Heart right ventricle (tissue), 16 donors: ENCODE results near the gene PBRM1. TPM values are rescaled to one million over a fixed set of nuclear protein-coding genes. Genes with fewer than 3 reads are reported as not detected.

ENCODE experiments used
- ATAC-seq, 8 donors: fragments of 200-7000 bp; cut with Tn5 transposase; one replicate each; pipeline ENCODE4 v1.9.1; 2020; ENCODE audit warnings: mild to moderate bottlenecking in 8 of 8, moderate library complexity in 8 of 8, moderate number of reproducible peaks in 1 of 8
- DNase-seq, 2 donors: peaks; one replicate each; pipeline ENCODE4 v3.0.0-alpha.2; 2020
- H3K27ac ChIP-seq, 10 donors: fragments of 200-600 bp; sonication (generic) in 2 of 10; one replicate each; pipeline versions ENCODE4 v1.5.0 to v1.8.0; 2020 to 2022; ENCODE audit warnings: mild to moderate bottlenecking in 3 of 10
- H3K27me3 ChIP-seq, 7 donors: fragments of 200-600 bp; one replicate each; pipeline ENCODE4 v1.8.0; 2021 to 2022; ENCODE audit warnings: mild to moderate bottlenecking in 2 of 7
- H3K36me3 ChIP-seq, 9 donors: fragments of 200-600 bp; sonication (generic) in 1 of 9; one replicate each; pipeline versions ENCODE4 v1.5.0 to v1.8.0; 2020 to 2022; ENCODE audit warnings: mild to moderate bottlenecking in 2 of 9
- H3K4me1 ChIP-seq, 9 donors: fragments of 200-600 bp; sonication (generic) in 1 of 9; one replicate each; pipeline versions ENCODE4 v1.5.0 to v1.8.0; 2020 to 2022; ENCODE audit warnings: mild to moderate bottlenecking in 4 of 9
- H3K4me3 ChIP-seq, 10 donors: fragments of 200-600 bp; sonication (generic) in 2 of 10; one replicate each; pipeline versions ENCODE4 v1.5.0 to v1.8.0; 2020 to 2022; ENCODE audit warnings: mild to moderate bottlenecking in 7 of 10, moderate library complexity in 2 of 10
- H3K9me3 ChIP-seq, 11 donors: fragments of 200-600 bp in 10 of 11; sonication (generic) in 2 of 11; one replicate each; pipeline versions ENCODE4 v1.5.0 to v1.8.0; 2013 to 2022; ENCODE audit warnings: mild to moderate bottlenecking in 2 of 11, control low read depth in 1 of 11, moderate library complexity in 1 of 11
- CTCF ChIP-seq, 9 donors: fragments of 200-600 bp; sonication (generic) in 2 of 9; IDR thresholded peaks; one replicate each; pipeline versions ENCODE4 v1.5.0 to v1.8.0; 2021 to 2022; ENCODE audit warnings: antibody characterized with exemption in 9 of 9, mild to moderate bottlenecking in 5 of 9, moderate library complexity in 1 of 9
- WGBS, 2 donors: extraction: QIAGEN DNeasy Blood & Tissue Kit; methylation state at CpG; one replicate each; pipeline ENCODE4 v1.1.7; 2013; ENCODE audit warnings: inconsistent platforms in 1 of 2; 5-methylcytosine and 5-hydroxymethylcytosine counted together
- intact Hi-C, 10 donors: fragments of 100-400 bp; cut with DNase I; formaldehyde crosslinking; loops; one replicate each; pipeline versions ENCODE4 v1.11.1 to v1.14.2; 2022
- polyA plus RNA-seq, 2 donors: library from polyadenylated mRNA; stranded (reverse); fragments of 200-250 nt; gene quantifications; one replicate each; pipeline ENCODE4 v1.2.3, GENCODE V29; 2013
- total RNA-seq, 10 donors: library from RNA; stranded (reverse); fragmentation: NEBNext Ultra II Directional in 3 of 10; extraction: Animal tissue kit (Norgen Biotek cat#: 25700) in 3 of 10; gene quantifications; one replicate each; pipeline versions ENCODE4 v1.2.1 to v1.2.4, GENCODE V29; 2021 to 2023
- donor health status: Arrhythmogenic right ventricular cardiomyopathy.
- donor health status: ischemic (EF 13 %, LVEDD 7.1; RV severe dilation, severe dysfunction).
- donor health status: healthy with polysubstance abuse.
- donor health status: DM: no; HTN: yes; CAD: no.
- donor health status: DM: no; HTN: no; CAD: no.
- donor health status: ischemic (EF 25% LVEDD 6.9; RV normal size, moderate dysfunction).
- donor health status: ischemic (EF 25% LVEDD 5.7; RV mildly dilated, moderate dysfunction).
- donor health status: healthy.
- donor health status: DM: yes; HTN: yes; CAD: no.
- donor health status: Ischemic cardiomyopathy.
- donor health status: ischemic (EF 35%, LVEDD 5.7; RV mildly dilated, moderate dysfunction).
- donor health status: nonischemic (EF 11% LVEDD 7.7; RV severe dilation, severe dysfunction).
- donor health status: DM: yes; HTN: yes; CAD: no.
- donor health status: PGD.
- donor health status: ischemic (EF 29% LVEDD 5.4; RV normal size, mild dysfunction).
- donor health status: nonischemic (EF 23%, LVEDD 6.1; RV moderate dilation, normal function).

Gene PBRM1
- total and polyA plus RNA-seq, 12 donors, result 6.0 to 63.9 (median 50.8) TPM

- peak overlapping the region in 1 of 10 donors; percentile 5 for H3K27ac ChIP-seq
- no peak overlapping the region for H3K4me3 ChIP-seq
- TF ChIP-seq CTCF (IDR thresholded peaks at IDR 0.05), result no peak
- ATAC-seq (no peak), DNase-seq (no peak)
- 93 to 94% methylated on average over 4 of the region's 4 CpGs for WGBS, 2 donors
- peaks cover 6 to 78% (median 49%) of the 10 kb centered on the region in 9 donors for H3K36me3 ChIP-seq
- no peaks in the 10 kb centered on the region for H3K9me3 ChIP-seq
- intact Hi-C loops, result no loop called here
- H3K27me3 ChIP-seq, result no peaks in the 10 kb centered on the region
- no peaks in the 10 kb centered on the region for H3K4me1 ChIP-seq
Observed at GRCh38 chr3:52697632-52697965, 11.9 kb upstream of the PBRM1 start.

- Histone ChIP-seq H3K27ac (peak overlapping the region in 1 of 10 donors; percentile 5), H3K27me3 (no peaks in the 10 kb centered on the region), H3K4me3 (no peak overlapping the region), H3K36me3 (peaks cover 6 to 84% (median 54%) of the 10 kb centered on the region in 9 donors), H3K9me3 (no peaks in the 10 kb centered on the region), H3K4me1 (no peaks in the 10 kb centered on the region)
- WGBS, 2 donors, result 87% methylated on average over 2 of the region's 2 CpGs
- ATAC-seq, result no peak
- no peak for TF ChIP-seq CTCF (IDR thresholded peaks at IDR 0.05)
- no peak for DNase-seq
- intact Hi-C loops, result no loop called here
Observed at GRCh38 chr3:52696830-52697631, 11.3 kb upstream of the PBRM1 start.

- 82 to 84% methylated on average over 4 of the region's 4 CpGs for WGBS, 2 donors
- ATAC-seq, result no peak
- H3K9me3 ChIP-seq, result no peaks in the 10 kb centered on the region
- peaks cover 6 to 94% (median 63%) of the 10 kb centered on the region in 9 donors for H3K36me3 ChIP-seq
- no peak overlapping the region for H3K4me3 ChIP-seq
- intact Hi-C loops, result no loop called here
- H3K4me1 ChIP-seq, result no peaks in the 10 kb centered on the region
- H3K27me3 ChIP-seq, result no peaks in the 10 kb centered on the region
- no peak for TF ChIP-seq CTCF (IDR thresholded peaks at IDR 0.05)
- DNase-seq, result no peak
- H3K27ac ChIP-seq, result no peak overlapping the region
Observed at GRCh38 chr3:52695798-52696671, 10.3 kb upstream of the PBRM1 start.

- 68 to 72% methylated on average over 7 of the region's 7 CpGs for WGBS, 2 donors
Observed at GRCh38 chr3:52694528-52695189, 8.9 kb upstream of the PBRM1 start.

More at GRCh38 chr3:52694528-52695189, 8.9 kb upstream of the PBRM1 start:
- TF ChIP-seq CTCF (IDR thresholded peaks at IDR 0.05), result no peak
- Histone ChIP-seq H3K27me3 (no peaks in the 10 kb centered on the region), H3K4me1 (no peaks in the 10 kb centered on the region), H3K4me3 (no peak overlapping the region), H3K9me3 (no peaks in the 10 kb centered on the region), H3K36me3 (peaks cover 8 to 100% (median 77%) of the 10 kb centered on the region in 9 donors), H3K27ac (no peak overlapping the region)
- ATAC-seq, result no peak
- intact Hi-C loops, result no loop called here
- no peak for DNase-seq
